Measurements from ENCODE around the gene KCNK16.

KCNK16 gene

DNA sequence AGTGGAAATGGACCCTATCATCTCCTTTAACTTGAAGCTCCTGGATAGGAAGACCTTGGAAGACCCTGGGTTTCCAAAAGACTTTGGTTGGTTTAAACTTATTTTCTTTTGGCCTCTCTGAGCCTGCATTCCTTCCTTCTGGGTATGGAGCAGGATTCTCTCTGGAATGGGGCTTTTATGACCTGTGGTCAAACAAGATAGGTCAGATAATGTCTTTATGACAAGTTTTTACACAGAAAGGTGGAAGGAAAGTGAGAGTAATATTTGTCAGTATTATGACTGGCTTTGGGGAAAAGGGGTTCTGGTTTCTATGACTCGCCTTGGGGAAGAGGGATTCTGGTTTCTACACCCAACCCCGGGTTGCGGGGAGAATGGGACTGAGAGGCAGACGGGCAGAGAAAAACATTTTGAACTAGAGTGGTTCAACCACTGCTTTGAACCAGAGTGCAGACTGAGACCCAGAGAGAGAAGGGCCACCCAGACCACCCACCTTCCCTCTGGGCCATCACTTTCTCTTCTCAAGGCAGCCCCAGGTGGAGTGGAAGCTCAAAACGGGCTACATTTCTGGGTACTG lies 55.6 kb downstream of the KCNK16 start:
- TF ChIP-seq, protein P1, sequence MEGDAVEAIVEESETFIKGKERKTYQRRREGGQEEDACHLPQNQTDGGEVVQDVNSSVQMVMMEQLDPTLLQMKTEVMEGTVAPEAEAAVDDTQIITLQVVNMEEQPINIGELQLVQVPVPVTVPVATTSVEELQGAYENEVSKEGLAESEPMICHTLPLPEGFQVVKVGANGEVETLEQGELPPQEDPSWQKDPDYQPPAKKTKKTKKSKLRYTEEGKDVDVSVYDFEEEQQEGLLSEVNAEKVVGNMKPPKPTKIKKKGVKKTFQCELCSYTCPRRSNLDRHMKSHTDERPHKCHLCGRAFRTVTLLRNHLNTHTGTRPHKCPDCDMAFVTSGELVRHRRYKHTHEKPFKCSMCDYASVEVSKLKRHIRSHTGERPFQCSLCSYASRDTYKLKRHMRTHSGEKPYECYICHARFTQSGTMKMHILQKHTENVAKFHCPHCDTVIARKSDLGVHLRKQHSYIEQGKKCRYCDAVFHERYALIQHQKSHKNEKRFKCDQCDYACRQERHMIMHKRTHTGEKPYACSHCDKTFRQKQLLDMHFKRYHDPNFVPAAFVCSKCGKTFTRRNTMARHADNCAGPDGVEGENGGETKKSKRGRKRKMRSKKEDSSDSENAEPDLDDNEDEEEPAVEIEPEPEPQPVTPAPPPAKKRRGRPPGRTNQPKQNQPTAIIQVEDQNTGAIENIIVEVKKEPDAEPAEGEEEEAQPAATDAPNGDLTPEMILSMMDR (IDR thresholded peaks at IDR 0.05) = no peak
- Histone ChIP-seq H3K9me3 (no peaks in the 10 kb centered on the region), H3K27ac (no peak overlapping the region), H3K4me1 (ENCODE audit: control insufficient read depth in 1 of 2, insufficient read depth in 1 of 2, low read depth in 1 of 2, low read length in 1 of 2) (peaks cover 0 to 8% of the 10 kb centered on the region in 2 experiments), H3K27me3 (no peaks in the 10 kb centered on the region), H3K36me3 (no peaks in the 10 kb centered on the region), H3K4me3 (ENCODE audit: low read depth in 1 of 2, low read length in 1 of 2) (no peak overlapping the region)

DNA sequence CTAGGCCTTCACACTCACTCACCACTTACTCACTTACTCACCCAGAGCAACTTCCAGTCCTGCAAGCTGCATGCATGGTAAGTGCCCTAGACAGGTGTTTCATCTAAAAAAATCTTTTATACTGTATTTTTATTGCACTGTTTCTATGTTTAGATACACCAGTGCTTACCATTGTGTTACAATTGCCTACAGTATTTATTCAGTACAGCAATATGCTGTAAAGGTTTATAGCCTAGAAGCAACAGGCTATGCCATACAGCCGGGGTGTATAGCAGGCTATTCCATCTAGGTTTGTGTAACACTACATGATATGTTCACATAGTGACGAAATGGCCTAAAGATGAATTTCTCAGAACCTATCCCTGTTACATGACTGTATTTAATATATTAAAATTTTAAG lies 56.1 kb downstream of the KCNK16 start:
- peaks cover 0 to 8% of the 10 kb centered on the region in 2 experiments for H3K4me1 ChIP-seq (ENCODE audit: control insufficient read depth in 1 of 2, insufficient read depth in 1 of 2, low read depth in 1 of 2, low read length in 1 of 2)
- no peaks in the 10 kb centered on the region for H3K36me3 ChIP-seq
- TF ChIP-seq, protein P1 (IDR thresholded peaks at IDR 0.05) = no peak
- H3K27ac ChIP-seq = no peak overlapping the region
- no peak overlapping the region for H3K4me3 ChIP-seq (ENCODE audit: low read depth in 1 of 2, low read length in 1 of 2)
- H3K27me3 ChIP-seq = no peaks in the 10 kb centered on the region
- no peaks in the 10 kb centered on the region for H3K9me3 ChIP-seq
